Measurements from ENCODE around the gene ACP7.
"Not testable (repeated sequence)": the region's sequence is repeated elsewhere in the genome, so short reads cannot be mapped to it uniquely, and the experiment has no call there.

The ACP7 gene

GRCh38 chr19:39139305-39139874 lies 55.2 kb downstream of the ACP7 start:
- TF ChIP-seq CTCF (IDR thresholded peaks at IDR 0.05; ENCODE audit: control extremely low read depth, extremely low read depth, low read depth, missing control alignments): no peak
- CTCF ChIA-PET: interaction anchor here (0.7 to 1.6 kb wide), 3 partner anchors 17 to 259 kb away, joined by 3 to 4 read pairs (median 3); no protein-coding TSS in a partner anchor
- POLR2A ChIA-PET: interaction anchor here (0.7 kb wide), 1 partner anchor 311 kb away, joined by 3 read pairs; no protein-coding TSS in a partner anchor
- no peak for DNase-seq (ENCODE audit: extremely low spot score)

- no peak for DNase-seq (ENCODE audit: extremely low spot score)
- ChIA-PET CTCF (interaction anchor here (1.2 to 1.6 kb wide), 2 partner anchors 18 to 47 kb away, joined by 3 to 4 read pairs; no protein-coding TSS in a partner anchor), POLR2A (no interaction called here)
- no peak for TF ChIP-seq CTCF (IDR thresholded peaks at IDR 0.05; ENCODE audit: control extremely low read depth, extremely low read depth, low read depth, missing control alignments)
Measured at GRCh38 chr19:39139971-39140453, 55.8 kb downstream of the ACP7 start.

GRCh38 chr19:39140594-39140993 lies 56.4 kb downstream of the ACP7 start:
- POLR2A ChIA-PET: no interaction called here
- CTCF ChIA-PET: no interaction called here
- TF ChIP-seq CTCF (IDR thresholded peaks at IDR 0.05; ENCODE audit: control extremely low read depth, extremely low read depth, low read depth, missing control alignments): no peak
- no peak for DNase-seq (ENCODE audit: extremely low spot score)

- DNase-seq (ENCODE audit: extremely low spot score): no peak
- ChIA-PET CTCF (interaction anchor here (0.8 kb wide), 2 partner anchors 10 to 22 kb away, joined by 3 read pairs; no protein-coding TSS in a partner anchor), POLR2A (no interaction called here)
- TF ChIP-seq CTCF (IDR thresholded peaks at IDR 0.05; ENCODE audit: control extremely low read depth, extremely low read depth, low read depth, missing control alignments): no peak
Measured at GRCh38 chr19:39141929-39142328, 57.8 kb downstream of the ACP7 start.

GRCh38 chr19:39142630-39143029 lies 58.5 kb downstream of the ACP7 start:
- ChIA-PET POLR2A (no interaction called here), CTCF (no interaction called here)
- DNase-seq (ENCODE audit: extremely low spot score): no peak
- no peak for TF ChIP-seq CTCF (IDR thresholded peaks at IDR 0.05; ENCODE audit: control extremely low read depth, extremely low read depth, low read depth, missing control alignments)

GRCh38 chr19:39143757-39144289 lies 59.7 kb downstream of the ACP7 start:
- DNase-seq (ENCODE audit: extremely low spot score); POLR2A ChIA-PET: not testable (repeated sequence)
- CTCF ChIA-PET: interaction anchor here (0.9 kb wide), 1 partner anchor 33 kb away, joined by 3 read pairs; no protein-coding TSS in a partner anchor
